22Rv1 (cell line): Measurements from ENCODE around the gene COL6A3.

Experiments
- ZFX ChIP-seq: fragments of 450-650 bp; IDR thresholded peaks from 2 replicates; pipeline ENCODE4 v1.6.1; 2017; ENCODE audit warnings: antibody characterized with exemption, borderline replicate concordance
- TF ChIP-seq, protein P1 (sequence below): fragments of 450-650 bp; IDR thresholded peaks from 2 replicates; pipeline ENCODE4 v1.5.1; 2017; ENCODE audit warnings: mild to moderate bottlenecking

DNA sequence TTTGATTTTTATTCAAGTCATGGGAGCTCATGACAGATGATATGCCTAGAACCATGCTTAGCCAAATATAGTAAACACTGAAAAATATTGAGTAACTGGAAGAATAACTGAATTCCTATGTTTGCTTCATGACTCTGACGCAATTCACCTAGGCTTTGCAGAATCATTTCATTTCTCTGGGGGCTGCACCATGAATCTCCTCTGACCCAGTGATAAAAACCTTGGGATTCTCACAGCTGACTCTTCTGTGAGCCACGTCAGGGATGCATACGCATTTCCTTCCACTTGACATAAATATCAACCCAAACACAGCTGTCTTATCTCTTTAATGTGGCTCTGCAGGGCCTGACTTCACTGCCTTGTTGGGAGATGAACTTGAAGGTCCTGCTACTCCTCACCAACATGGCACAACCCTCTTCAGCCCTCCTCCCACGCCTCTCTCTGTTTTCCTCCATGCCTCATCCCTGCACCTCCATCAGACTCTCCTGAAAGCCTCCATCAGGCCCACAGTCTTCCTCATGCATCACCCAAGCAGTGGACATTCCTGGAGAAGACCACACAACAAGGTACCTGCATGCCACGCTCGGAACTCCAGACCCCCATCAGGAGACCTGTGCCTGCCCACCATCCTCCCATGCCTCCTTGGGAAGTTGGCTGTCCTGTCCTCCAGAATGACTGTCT is 29.8 kb downstream of the COL6A3 start:
- TF ChIP-seq, protein P1, sequence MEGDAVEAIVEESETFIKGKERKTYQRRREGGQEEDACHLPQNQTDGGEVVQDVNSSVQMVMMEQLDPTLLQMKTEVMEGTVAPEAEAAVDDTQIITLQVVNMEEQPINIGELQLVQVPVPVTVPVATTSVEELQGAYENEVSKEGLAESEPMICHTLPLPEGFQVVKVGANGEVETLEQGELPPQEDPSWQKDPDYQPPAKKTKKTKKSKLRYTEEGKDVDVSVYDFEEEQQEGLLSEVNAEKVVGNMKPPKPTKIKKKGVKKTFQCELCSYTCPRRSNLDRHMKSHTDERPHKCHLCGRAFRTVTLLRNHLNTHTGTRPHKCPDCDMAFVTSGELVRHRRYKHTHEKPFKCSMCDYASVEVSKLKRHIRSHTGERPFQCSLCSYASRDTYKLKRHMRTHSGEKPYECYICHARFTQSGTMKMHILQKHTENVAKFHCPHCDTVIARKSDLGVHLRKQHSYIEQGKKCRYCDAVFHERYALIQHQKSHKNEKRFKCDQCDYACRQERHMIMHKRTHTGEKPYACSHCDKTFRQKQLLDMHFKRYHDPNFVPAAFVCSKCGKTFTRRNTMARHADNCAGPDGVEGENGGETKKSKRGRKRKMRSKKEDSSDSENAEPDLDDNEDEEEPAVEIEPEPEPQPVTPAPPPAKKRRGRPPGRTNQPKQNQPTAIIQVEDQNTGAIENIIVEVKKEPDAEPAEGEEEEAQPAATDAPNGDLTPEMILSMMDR = no peak
- no peak for TF ChIP-seq ZFX
